CD4-positive, CD25-positive, alpha-beta regulatory T cell (primary cell): Measurements from ENCODE around the gene FSD2. TPM values are rescaled to one million over a fixed set of nuclear protein-coding genes. Genes with fewer than 3 reads are reported as not detected.
A peak's percentile ranks its signal among the peaks of the same experiment; 100 is the strongest.

Source experiments
- ATAC-seq, 2 donors: fragments of 150-1000 bp; cut with Tn5 transposase; one replicate each; pipeline ENCODE4 v1.10.0; 2021; ENCODE audit warnings: low read depth in 2 of 2, moderate number of reproducible peaks in 2 of 2, moderate library complexity in 1 of 2
- DNase-seq, 3 donors: peaks; one replicate each; pipeline versions ENCODE4 v3.0.0 to v3.0.0-alpha.2; 2012 to 2022; ENCODE audit warnings: mixed read lengths in 1 of 3
- H3K27ac ChIP-seq: one replicate; pipeline ENCODE4 v1.7.0; 2013; ENCODE audit warnings: mild to moderate bottlenecking, low read length; ENCODE audit not compliant: insufficient read depth, poor library complexity, severe bottlenecking
- H3K27me3 ChIP-seq: one replicate; pipeline ENCODE4 v1.7.0; 2013; ENCODE audit warnings: low read length; ENCODE audit not compliant: control insufficient read depth, insufficient read depth
- H3K36me3 ChIP-seq: one replicate; pipeline ENCODE4 v1.7.0; 2013; ENCODE audit warnings: mild to moderate bottlenecking, low read length, moderate library complexity; ENCODE audit not compliant: control insufficient read depth, insufficient read depth
- H3K4me1 ChIP-seq: 2 replicates; pipeline ENCODE4 v1.7.0; 2013; ENCODE audit warnings: mild to moderate bottlenecking, low read length; ENCODE audit not compliant: insufficient read depth, control insufficient read depth, poor library complexity, severe bottlenecking
- H3K4me3 ChIP-seq: one replicate; pipeline ENCODE4 v1.7.0; 2013; ENCODE audit warnings: low read depth, mild to moderate bottlenecking, low read length, moderate library complexity
- H3K9me3 ChIP-seq, 2 experiments: 1 replicate in 1 of 2; 2 replicates in 1 of 2; pipeline ENCODE4 v1.7.0; 2013; ENCODE audit warnings: low read length in 2 of 2, mild to moderate bottlenecking in 1 of 2, moderate library complexity in 1 of 2; ENCODE audit not compliant: control insufficient read depth in 2 of 2
- H3K27ac Mint-ChIP-seq, 3 donors: one replicate each; pipeline ENCODE4 v1.8.0; 2020 to 2022; ENCODE audit warnings: mild to moderate bottlenecking in 3 of 3, mixed read lengths in 3 of 3, moderate library complexity in 2 of 3
- H3K27me3 Mint-ChIP-seq: one replicate; pipeline ENCODE4 v1.8.0; 2022; ENCODE audit warnings: mild to moderate bottlenecking, mixed read lengths
- H3K36me3 Mint-ChIP-seq: one replicate; pipeline ENCODE4 v1.8.0; 2020; ENCODE audit warnings: mixed read lengths
- H3K4me1 Mint-ChIP-seq, 4 donors: one replicate each; pipeline ENCODE4 v1.8.0; 2020 to 2022; ENCODE audit warnings: mixed read lengths in 4 of 4, mild to moderate bottlenecking in 1 of 4
- H3K4me3 Mint-ChIP-seq, 4 donors: one replicate each; pipeline ENCODE4 v1.8.0; 2020 to 2022; ENCODE audit warnings: mild to moderate bottlenecking in 4 of 4, mixed read lengths in 4 of 4, moderate library complexity in 3 of 4
- H3K9me3 Mint-ChIP-seq, 7 donors: one replicate each; pipeline ENCODE4 v1.8.0; 2020 to 2022; ENCODE audit warnings: mixed read lengths in 7 of 7, mild to moderate bottlenecking in 3 of 7, moderate library complexity in 2 of 7
- polyA plus RNA-seq, 4 donors: library from polyadenylated mRNA; unstranded; fragments of 300-500 nt; fragmentation: Illumina TruSeq; gene quantifications; one replicate each; pipeline ENCODE4 v1.2.3, GENCODE V29; 2021
- total RNA-seq: library from RNA; stranded (reverse); gene quantifications from one replicate; pipeline ENCODE4 v1.2.3, GENCODE V29; 2022

The FSD2 gene
- total and polyA plus RNA-seq, 5 donors from 2014 or later, result 0.06 to 0.09 TPM; not detected in 3

DNA sequence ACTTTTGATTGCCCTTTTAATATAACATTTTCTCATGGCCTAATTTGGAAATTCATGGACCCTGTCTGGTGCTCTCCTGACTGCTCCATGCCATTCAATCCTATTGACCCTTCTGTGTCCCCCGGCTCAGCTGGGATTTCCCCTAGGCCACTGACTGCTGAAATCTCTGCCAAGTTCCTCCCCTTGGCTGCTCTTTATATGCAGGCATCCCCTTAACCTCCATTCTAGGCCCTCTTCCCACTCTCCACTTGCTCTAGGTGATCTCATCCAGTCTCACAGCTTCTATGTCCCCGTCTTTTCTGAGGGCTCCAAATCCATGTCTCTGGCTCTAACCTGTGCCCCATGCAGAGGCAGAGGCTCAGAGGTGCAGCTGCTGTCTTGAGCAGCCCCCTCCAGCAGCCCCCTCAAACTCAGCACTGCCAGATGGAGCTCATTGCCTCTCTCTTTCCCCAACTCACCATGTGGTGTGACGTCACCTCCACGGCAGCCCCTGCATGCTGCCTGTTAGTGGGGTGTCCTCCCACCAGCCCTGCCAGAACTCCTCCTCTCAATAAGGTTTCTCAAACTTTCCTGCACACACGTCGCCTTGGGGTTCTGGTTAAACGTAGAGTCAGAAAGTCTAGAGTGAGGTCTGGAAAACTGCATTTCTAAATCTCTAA is 6.6 kb downstream of the FSD2 start:
- no peaks in the 10 kb centered on the region for H3K4me1 Mint-ChIP-seq
- ATAC-seq (no peak), DNase-seq (no peak)
- H3K27me3 Mint-ChIP-seq, result peaks cover 60% of the 10 kb centered on the region
- H3K27ac Mint-ChIP-seq, result no peak overlapping the region
- H3K4me3 ChIP-seq, result no peak overlapping the region
- H3K9me3 Mint-ChIP-seq, result peaks cover 0 to 3% (median 2%) of the 10 kb centered on the region in 7 donors
- H3K4me3 Mint-ChIP-seq, result no peak overlapping the region
- H3K27ac ChIP-seq, result no peak overlapping the region
- no peaks in the 10 kb centered on the region for H3K9me3 ChIP-seq
- no peaks in the 10 kb centered on the region for H3K4me1 ChIP-seq
- H3K36me3 Mint-ChIP-seq, result no peaks in the 10 kb centered on the region
- no peaks in the 10 kb centered on the region for H3K36me3 ChIP-seq
- peaks cover 25% of the 10 kb centered on the region for H3K27me3 ChIP-seq

DNA sequence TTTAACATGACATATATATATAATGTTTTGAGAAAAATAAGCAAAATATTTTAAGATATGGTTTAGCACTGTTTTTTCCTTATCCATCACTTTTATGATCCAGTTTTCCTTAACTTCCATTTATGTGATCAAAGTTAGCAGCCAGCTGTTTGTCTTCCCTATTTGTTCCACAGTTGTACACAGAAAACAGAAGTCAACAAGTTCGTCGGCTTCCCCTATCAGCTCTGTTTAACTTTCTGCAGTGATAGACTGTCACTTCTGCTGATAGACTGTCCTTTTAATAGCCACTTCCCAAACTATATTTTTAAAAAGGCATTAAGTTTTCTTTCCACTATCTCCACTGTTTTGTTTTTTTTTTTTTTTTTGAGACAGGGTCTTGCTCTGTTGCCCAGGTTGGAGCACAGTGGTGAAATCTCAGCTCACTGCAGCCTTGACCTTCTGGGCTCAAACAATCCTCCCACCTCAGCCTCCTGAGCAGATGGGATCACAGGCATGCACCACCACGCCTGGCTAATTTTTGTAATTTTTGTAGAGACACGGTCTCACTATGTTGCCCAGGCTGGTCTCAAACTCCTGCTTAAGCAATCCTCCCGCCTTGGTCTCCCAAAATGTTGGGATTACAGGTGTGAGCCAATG is 7.2 kb downstream of the FSD2 start:
- ATAC-seq (no peak), DNase-seq (no peak)
- peaks cover 64% of the 10 kb centered on the region for H3K27me3 Mint-ChIP-seq
- no peak overlapping the region for H3K27ac ChIP-seq
- H3K4me3 ChIP-seq, result no peak overlapping the region
- H3K27ac Mint-ChIP-seq, result no peak overlapping the region
- H3K4me3 Mint-ChIP-seq, result no peak overlapping the region
- no peaks in the 10 kb centered on the region for H3K36me3 ChIP-seq
- peaks cover 0 to 4% of the 10 kb centered on the region in 2 experiments for H3K9me3 ChIP-seq
- no peaks in the 10 kb centered on the region for H3K4me1 ChIP-seq
- peaks cover 25% of the 10 kb centered on the region for H3K27me3 ChIP-seq
- H3K36me3 Mint-ChIP-seq, result no peaks in the 10 kb centered on the region
- H3K9me3 Mint-ChIP-seq, result peaks cover 0 to 9% (median 7%) of the 10 kb centered on the region in 7 donors
- H3K4me1 Mint-ChIP-seq, result no peaks in the 10 kb centered on the region

GRCh38 chr15:82798104-82798503 is 7.8 kb downstream of the FSD2 start:
- ATAC-seq, result no peak
- H3K27me3 Mint-ChIP-seq, result peaks cover 58% of the 10 kb centered on the region
- DNase-seq, result no peak

GRCh38 chr15:82793737-82794136 is 12.1 kb downstream of the FSD2 start:
- Mint-ChIP-seq H3K27ac (no peak overlapping the region), H3K9me3 (peaks cover 1 to 11% (median 7%) of the 10 kb centered on the region in 7 donors), H3K27me3 (peaks cover 24% of the 10 kb centered on the region), H3K4me3 (no peak overlapping the region), H3K36me3 (no peaks in the 10 kb centered on the region), H3K4me1 (no peaks in the 10 kb centered on the region)
- Histone ChIP-seq H3K27ac (no peak overlapping the region), H3K27me3 (peaks cover 8% of the 10 kb centered on the region), H3K9me3 (peaks cover 0 to 4% of the 10 kb centered on the region in 2 experiments), H3K4me3 (no peak overlapping the region), H3K36me3 (no peaks in the 10 kb centered on the region), H3K4me1 (no peaks in the 10 kb centered on the region)
- no peak for DNase-seq
- no peak for ATAC-seq

More at GRCh38 chr15:82798104-82798503, 7.8 kb downstream of the FSD2 start:
- no peak overlapping the region for H3K27ac Mint-ChIP-seq
- H3K9me3 ChIP-seq, result peaks cover 0 to 4% of the 10 kb centered on the region in 2 experiments
- H3K27ac ChIP-seq, result no peak overlapping the region
- peaks cover 0 to 11% (median 7%) of the 10 kb centered on the region in 7 donors for H3K9me3 Mint-ChIP-seq
- H3K36me3 ChIP-seq, result no peaks in the 10 kb centered on the region
- H3K4me1 Mint-ChIP-seq, result no peaks in the 10 kb centered on the region
- no peaks in the 10 kb centered on the region for H3K4me1 ChIP-seq
- H3K36me3 Mint-ChIP-seq, result no peaks in the 10 kb centered on the region
- H3K4me3 Mint-ChIP-seq, result no peak overlapping the region
- no peak overlapping the region for H3K4me3 ChIP-seq
- peaks cover 22% of the 10 kb centered on the region for H3K27me3 ChIP-seq

DNA sequence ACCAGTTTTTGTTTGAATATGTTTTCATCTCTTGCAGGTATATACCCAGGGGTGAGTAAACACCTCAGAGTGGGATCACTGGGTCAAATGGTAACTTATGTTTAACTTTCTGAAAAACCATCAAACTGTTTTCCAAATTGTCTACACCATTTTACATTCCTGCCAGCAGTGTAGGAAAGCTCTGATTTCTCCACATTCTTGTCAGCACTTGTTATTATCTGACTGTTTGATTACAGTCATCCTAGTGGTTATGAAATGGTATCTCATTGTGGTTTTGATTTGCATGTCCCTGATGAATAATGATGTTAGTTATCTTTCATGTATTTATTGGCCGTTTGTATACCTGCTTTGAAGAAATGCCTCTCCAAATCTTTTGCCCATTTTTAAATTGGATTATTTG is 13.8 kb downstream of the FSD2 start:
- H3K27ac ChIP-seq, result no peak overlapping the region
- no peak overlapping the region for H3K4me3 ChIP-seq
- H3K4me3 Mint-ChIP-seq, result no peak overlapping the region
- no peaks in the 10 kb centered on the region for H3K4me1 Mint-ChIP-seq
- H3K27ac Mint-ChIP-seq, result no peak overlapping the region
- H3K4me1 ChIP-seq, result no peaks in the 10 kb centered on the region
- DNase-seq (no peak), ATAC-seq (no peak)
- peaks cover 1 to 11% (median 7%) of the 10 kb centered on the region in 7 donors for H3K9me3 Mint-ChIP-seq
- H3K36me3 Mint-ChIP-seq, result no peaks in the 10 kb centered on the region
- peaks cover 2% of the 10 kb centered on the region for H3K27me3 ChIP-seq
- H3K27me3 Mint-ChIP-seq, result peaks cover 16% of the 10 kb centered on the region
- H3K9me3 ChIP-seq, result peaks cover 0 to 4% of the 10 kb centered on the region in 2 experiments
- no peaks in the 10 kb centered on the region for H3K36me3 ChIP-seq

DNA sequence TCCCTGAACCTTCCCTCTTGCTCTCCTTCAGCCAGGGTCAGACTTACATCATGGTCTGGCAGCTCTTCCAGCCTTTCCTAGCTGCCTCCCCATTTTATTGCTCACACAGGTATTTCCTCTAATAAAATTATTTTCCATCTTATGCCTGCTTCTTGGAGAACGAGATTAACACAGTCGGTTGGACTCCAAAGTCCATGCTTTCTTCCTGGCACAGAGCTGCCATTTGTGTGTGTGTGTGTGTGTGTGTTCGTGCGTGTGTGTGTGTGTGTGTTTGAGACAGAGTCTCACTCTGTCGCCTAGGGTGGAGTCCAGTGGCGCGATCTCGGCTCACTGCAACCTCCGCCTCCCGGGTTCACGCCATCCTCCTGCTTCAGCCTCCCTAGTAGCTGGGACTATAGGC is 15.5 kb downstream of the FSD2 start:
- H3K4me3 Mint-ChIP-seq, result no peak overlapping the region
- no peaks in the 10 kb centered on the region for H3K27me3 ChIP-seq
- ATAC-seq, result no peak
- no peak overlapping the region for H3K27ac ChIP-seq
- no peak for DNase-seq
- no peaks in the 10 kb centered on the region for H3K4me1 ChIP-seq
- no peak overlapping the region for H3K27ac Mint-ChIP-seq
- no peaks in the 10 kb centered on the region for H3K4me1 Mint-ChIP-seq
- H3K9me3 ChIP-seq, result peaks cover 0 to 4% of the 10 kb centered on the region in 2 experiments
- H3K4me3 ChIP-seq, result no peak overlapping the region
- no peaks in the 10 kb centered on the region for H3K36me3 Mint-ChIP-seq
- peaks cover 1 to 11% (median 7%) of the 10 kb centered on the region in 7 donors for H3K9me3 Mint-ChIP-seq
- H3K27me3 Mint-ChIP-seq, result peaks cover 10% of the 10 kb centered on the region
- H3K36me3 ChIP-seq, result no peaks in the 10 kb centered on the region

DNA sequence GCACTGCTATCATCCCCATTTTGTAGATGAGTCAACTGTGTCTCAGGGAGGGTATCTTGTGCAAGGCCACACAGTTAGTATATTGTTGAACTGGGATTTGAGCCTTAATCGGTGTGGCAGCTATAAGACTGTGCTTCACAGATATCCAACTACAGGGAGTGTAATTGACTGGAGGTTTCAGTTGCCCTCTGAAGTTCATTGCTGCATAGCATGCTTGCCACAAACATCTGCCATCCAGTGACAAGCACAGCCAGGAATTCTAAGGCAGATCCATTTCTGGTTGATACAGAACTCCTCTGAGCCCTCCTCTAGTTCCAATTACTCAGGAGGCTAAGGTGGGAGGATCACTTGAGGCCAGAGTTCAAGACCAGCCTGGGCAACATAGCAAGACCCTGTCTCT is 16.4 kb downstream of the FSD2 start:
- Histone ChIP-seq H3K27ac (no peak overlapping the region), H3K9me3 (peaks cover 0 to 4% of the 10 kb centered on the region in 2 experiments), H3K36me3 (no peaks in the 10 kb centered on the region), H3K4me3 (no peak overlapping the region), H3K27me3 (no peaks in the 10 kb centered on the region), H3K4me1 (no peaks in the 10 kb centered on the region)
- no peak for DNase-seq
- Mint-ChIP-seq H3K9me3 (peaks cover 1 to 10% (median 7%) of the 10 kb centered on the region in 7 donors), H3K27me3 (peaks cover 13% of the 10 kb centered on the region), H3K27ac (peak overlapping the region in 1 of 3 donors; percentile 31), H3K36me3 (no peaks in the 10 kb centered on the region), H3K4me3 (no peak overlapping the region), H3K4me1 (no peaks in the 10 kb centered on the region)
- ATAC-seq, result no peak

DNA sequence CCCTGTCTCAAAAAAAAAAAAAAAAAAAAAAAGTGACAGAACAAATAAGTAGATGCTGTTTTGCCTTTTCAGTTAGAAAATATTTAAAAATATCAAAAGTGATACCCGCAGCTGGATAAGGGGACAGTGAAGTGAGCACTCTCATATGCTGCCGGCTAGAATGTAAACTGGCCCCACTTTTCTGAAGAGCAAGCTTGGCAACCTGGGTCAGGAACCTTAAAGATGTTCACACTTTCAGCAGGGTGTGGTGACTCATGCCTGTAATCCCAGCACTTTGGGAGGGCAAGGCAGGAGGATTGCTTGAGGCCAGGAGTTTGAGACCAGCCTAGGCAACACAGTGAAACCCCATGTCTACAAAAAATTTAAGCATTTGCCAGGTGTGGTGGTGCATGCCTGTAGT is 17.4 kb downstream of the FSD2 start:
- no peaks in the 10 kb centered on the region for H3K9me3 ChIP-seq

More for the DNA sequence above, 17.4 kb downstream of the FSD2 start:
- H3K27ac ChIP-seq, result no peak overlapping the region
- H3K4me3 ChIP-seq, result no peak overlapping the region
- peaks cover 13% of the 10 kb centered on the region for H3K27me3 Mint-ChIP-seq
- no peaks in the 10 kb centered on the region for H3K4me1 Mint-ChIP-seq
- ATAC-seq (no peak), DNase-seq (no peak)
- H3K4me1 ChIP-seq, result no peaks in the 10 kb centered on the region
- H3K36me3 ChIP-seq, result no peaks in the 10 kb centered on the region
- H3K27me3 ChIP-seq, result no peaks in the 10 kb centered on the region
- H3K36me3 Mint-ChIP-seq, result no peaks in the 10 kb centered on the region
- no peak overlapping the region for H3K4me3 Mint-ChIP-seq
- peaks cover 0 to 2% (median 0%) of the 10 kb centered on the region in 7 donors for H3K9me3 Mint-ChIP-seq
- no peak overlapping the region for H3K27ac Mint-ChIP-seq
